HCT116 (cell line): Measurements from ENCODE around the gene N4BP3.

Experiments
- CBX3 ChIP-seq: IDR thresholded peaks from 2 replicates; pipeline ENCODE4 v1.6.1; 2012; ENCODE audit warnings: low read depth
- CEBPB ChIP-seq: IDR thresholded peaks from 2 replicates; pipeline ENCODE4 v1.6.1; 2012; ENCODE audit warnings: low read depth
- EZH2 ChIP-seq: fragments of 200-600 bp; sonication (generic); IDR thresholded peaks from 2 replicates; pipeline ENCODE4 v1.6.1; 2017; ENCODE audit warnings: antibody characterized with exemption, mixed run types
- EZH2phosphoT487 ChIP-seq: fragments of 200-600 bp; IDR thresholded peaks from 2 replicates; pipeline ENCODE4 v1.6.1; 2018; ENCODE audit warnings: antibody characterized with exemption, borderline replicate concordance
- JUND ChIP-seq: IDR thresholded peaks from 2 replicates; pipeline ENCODE4 v1.6.1; 2012
- POLR2AphosphoS5 ChIP-seq: IDR thresholded peaks from 2 replicates; pipeline ENCODE4 v1.6.1; 2011; ENCODE audit warnings: mild to moderate bottlenecking, low read depth, low read length, moderate library complexity
- YY1 ChIP-seq: IDR thresholded peaks from 2 replicates; pipeline ENCODE4 v1.6.1; 2011; ENCODE audit warnings: low read length, low read depth, moderate library complexity, mild to moderate bottlenecking; ENCODE audit not compliant: insufficient replicate concordance; ENCODE audit errors: extremely low read depth
- ZFX ChIP-seq: fragments of 450-650 bp; IDR thresholded peaks from 2 replicates; pipeline ENCODE4 v1.6.1; 2017
- TF ChIP-seq, protein P1 (sequence below), 3 experiments: fragments of 200-600 bp in 1 of 3; sonication (generic) in 1 of 3; IDR thresholded peaks in 2 of 3; conservative IDR thresholded peaks in 1 of 3; 2 replicates each; pipeline ENCODE4 v1.5.1; 2012 to 2017; ENCODE audit warnings: low read depth in 2 of 3, low read length in 2 of 3, antibody characterized with exemption in 1 of 3, borderline replicate concordance in 1 of 3, control low read depth in 1 of 3, mild to moderate bottlenecking in 1 of 3, mixed read lengths in 1 of 3, mixed run types in 1 of 3, moderate library complexity in 1 of 3; ENCODE audit not compliant: insufficient read depth in 1 of 3
- TF ChIP-seq, protein P2 (sequence below): IDR thresholded peaks from 2 replicates; pipeline ENCODE4 v1.6.1; 2012
- TF ChIP-seq, protein P3 (sequence below): IDR thresholded peaks from 2 replicates; pipeline ENCODE4 v1.6.1; 2012
- TF ChIP-seq, protein P4 (sequence below): IDR thresholded peaks from 2 replicates; pipeline ENCODE4 v1.6.1; 2012; ENCODE audit warnings: low read depth

DNA sequence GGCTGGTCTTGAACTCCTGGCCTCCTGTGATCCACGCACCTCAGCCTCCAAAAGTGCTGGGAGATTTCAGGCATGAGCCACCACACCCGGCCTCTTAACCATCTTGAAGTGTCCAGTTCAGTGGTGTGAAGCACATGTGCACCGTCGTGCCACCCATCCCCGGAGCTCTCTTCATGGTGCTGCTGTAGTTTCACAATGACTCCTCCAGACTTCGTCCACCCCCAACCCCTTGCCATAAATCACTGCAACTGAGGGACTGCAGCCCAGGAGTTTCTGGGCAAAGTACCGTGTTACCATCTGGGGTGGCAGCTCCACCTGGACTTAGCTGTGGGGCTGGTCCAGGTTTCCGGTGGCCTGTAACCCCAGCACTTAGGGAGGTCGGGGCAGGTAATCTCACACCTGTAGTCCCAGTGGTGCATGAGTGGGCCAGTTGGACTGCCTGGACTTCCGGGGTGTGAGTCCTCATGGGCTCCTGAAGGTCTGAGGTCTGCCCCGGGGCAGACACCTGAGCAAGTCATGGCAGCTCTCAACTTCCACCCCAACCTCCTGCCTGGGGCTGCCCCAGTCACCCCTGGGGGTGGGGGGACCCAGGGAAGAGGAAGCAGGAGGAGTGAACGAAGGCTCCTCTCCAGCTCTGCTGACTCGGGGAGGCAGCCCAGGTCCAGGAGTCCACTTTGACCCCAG, 6.6 kb upstream of the N4BP3 start:
- TF ChIP-seq POLR2AphosphoS5 (no peak), CEBPB (no peak), JUND (no peak), CBX3 (no peak), EZH2 (no peak), ZFX (no peak), YY1 (no peak), EZH2phosphoT487 (no peak)
- TF ChIP-seq, protein P1, sequence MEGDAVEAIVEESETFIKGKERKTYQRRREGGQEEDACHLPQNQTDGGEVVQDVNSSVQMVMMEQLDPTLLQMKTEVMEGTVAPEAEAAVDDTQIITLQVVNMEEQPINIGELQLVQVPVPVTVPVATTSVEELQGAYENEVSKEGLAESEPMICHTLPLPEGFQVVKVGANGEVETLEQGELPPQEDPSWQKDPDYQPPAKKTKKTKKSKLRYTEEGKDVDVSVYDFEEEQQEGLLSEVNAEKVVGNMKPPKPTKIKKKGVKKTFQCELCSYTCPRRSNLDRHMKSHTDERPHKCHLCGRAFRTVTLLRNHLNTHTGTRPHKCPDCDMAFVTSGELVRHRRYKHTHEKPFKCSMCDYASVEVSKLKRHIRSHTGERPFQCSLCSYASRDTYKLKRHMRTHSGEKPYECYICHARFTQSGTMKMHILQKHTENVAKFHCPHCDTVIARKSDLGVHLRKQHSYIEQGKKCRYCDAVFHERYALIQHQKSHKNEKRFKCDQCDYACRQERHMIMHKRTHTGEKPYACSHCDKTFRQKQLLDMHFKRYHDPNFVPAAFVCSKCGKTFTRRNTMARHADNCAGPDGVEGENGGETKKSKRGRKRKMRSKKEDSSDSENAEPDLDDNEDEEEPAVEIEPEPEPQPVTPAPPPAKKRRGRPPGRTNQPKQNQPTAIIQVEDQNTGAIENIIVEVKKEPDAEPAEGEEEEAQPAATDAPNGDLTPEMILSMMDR (IDR thresholded peaks at IDR 0.05 in 2 of 3, conservative IDR thresholded peaks at IDR 0.05 in 1 of 3; ENCODE audit: borderline replicate concordance in 1 of 3, insufficient read depth in 1 of 3, low read depth in 2 of 3, low read length in 2 of 3): no peak
- TF ChIP-seq, protein P2, sequence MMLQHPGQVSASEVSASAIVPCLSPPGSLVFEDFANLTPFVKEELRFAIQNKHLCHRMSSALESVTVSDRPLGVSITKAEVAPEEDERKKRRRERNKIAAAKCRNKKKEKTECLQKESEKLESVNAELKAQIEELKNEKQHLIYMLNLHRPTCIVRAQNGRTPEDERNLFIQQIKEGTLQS: no peak
- TF ChIP-seq, protein P3, sequence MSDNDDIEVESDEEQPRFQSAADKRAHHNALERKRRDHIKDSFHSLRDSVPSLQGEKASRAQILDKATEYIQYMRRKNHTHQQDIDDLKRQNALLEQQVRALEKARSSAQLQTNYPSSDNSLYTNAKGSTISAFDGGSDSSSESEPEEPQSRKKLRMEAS: no peak
- TF ChIP-seq, protein P4, sequence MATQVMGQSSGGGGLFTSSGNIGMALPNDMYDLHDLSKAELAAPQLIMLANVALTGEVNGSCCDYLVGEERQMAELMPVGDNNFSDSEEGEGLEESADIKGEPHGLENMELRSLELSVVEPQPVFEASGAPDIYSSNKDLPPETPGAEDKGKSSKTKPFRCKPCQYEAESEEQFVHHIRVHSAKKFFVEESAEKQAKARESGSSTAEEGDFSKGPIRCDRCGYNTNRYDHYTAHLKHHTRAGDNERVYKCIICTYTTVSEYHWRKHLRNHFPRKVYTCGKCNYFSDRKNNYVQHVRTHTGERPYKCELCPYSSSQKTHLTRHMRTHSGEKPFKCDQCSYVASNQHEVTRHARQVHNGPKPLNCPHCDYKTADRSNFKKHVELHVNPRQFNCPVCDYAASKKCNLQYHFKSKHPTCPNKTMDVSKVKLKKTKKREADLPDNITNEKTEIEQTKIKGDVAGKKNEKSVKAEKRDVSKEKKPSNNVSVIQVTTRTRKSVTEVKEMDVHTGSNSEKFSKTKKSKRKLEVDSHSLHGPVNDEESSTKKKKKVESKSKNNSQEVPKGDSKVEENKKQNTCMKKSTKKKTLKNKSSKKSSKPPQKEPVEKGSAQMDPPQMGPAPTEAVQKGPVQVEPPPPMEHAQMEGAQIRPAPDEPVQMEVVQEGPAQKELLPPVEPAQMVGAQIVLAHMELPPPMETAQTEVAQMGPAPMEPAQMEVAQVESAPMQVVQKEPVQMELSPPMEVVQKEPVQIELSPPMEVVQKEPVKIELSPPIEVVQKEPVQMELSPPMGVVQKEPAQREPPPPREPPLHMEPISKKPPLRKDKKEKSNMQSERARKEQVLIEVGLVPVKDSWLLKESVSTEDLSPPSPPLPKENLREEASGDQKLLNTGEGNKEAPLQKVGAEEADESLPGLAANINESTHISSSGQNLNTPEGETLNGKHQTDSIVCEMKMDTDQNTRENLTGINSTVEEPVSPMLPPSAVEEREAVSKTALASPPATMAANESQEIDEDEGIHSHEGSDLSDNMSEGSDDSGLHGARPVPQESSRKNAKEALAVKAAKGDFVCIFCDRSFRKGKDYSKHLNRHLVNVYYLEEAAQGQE: no peak
